Fibroblast of gingiva (primary cell): Measurements from ENCODE around the gene ATP11A.
"Not testable (repeated sequence)": the region's sequence is repeated elsewhere in the genome, so short reads cannot be mapped to it uniquely, and the experiment has no call there.

Source experiments
- DNase-seq: peaks from one replicate; pipeline ENCODE4 v3.0.0-alpha.2; 2011; ENCODE audit warnings: low read depth

Gene ATP11A

GRCh38 chr13:112800057-112800456, 110.2 kb downstream of the ATP11A start:
- no peak for DNase-seq

GRCh38 chr13:112800807-112801206, 111.0 kb downstream of the ATP11A start:
- DNase-seq: not testable (repeated sequence)

- no peak for DNase-seq
Observed at GRCh38 chr13:112802802-112803195, 113.0 kb downstream of the ATP11A start.

- no peak for DNase-seq
Observed at GRCh38 chr13:112803422-112803821, 113.6 kb downstream of the ATP11A start.

- no peak for DNase-seq
Observed at GRCh38 chr13:112804374-112804773, 114.5 kb downstream of the ATP11A start.

- no peak for DNase-seq
Observed at GRCh38 chr13:112806739-112807652, 117.2 kb downstream of the ATP11A start.

- DNase-seq: no peak
Observed at GRCh38 chr13:112807653-112808376, 118.0 kb downstream of the ATP11A start.

- no peak for DNase-seq
Observed at GRCh38 chr13:112808377-112809140, 118.7 kb downstream of the ATP11A start.

GRCh38 chr13:112809332-112810315, 119.8 kb downstream of the ATP11A start:
- no peak for DNase-seq

GRCh38 chr13:112810608-112811007, 120.8 kb downstream of the ATP11A start:
- no peak for DNase-seq

GRCh38 chr13:112812306-112813055, 122.6 kb downstream of the ATP11A start:
- DNase-seq: no peak

- DNase-seq: no peak
Observed at GRCh38 chr13:112813552-112813951, 123.7 kb downstream of the ATP11A start.

GRCh38 chr13:112814905-112815585, 125.2 kb downstream of the ATP11A start:
- no peak for DNase-seq

GRCh38 chr13:112815871-112816270, 126.0 kb downstream of the ATP11A start:
- DNase-seq: no peak

- no peak for DNase-seq
Observed at GRCh38 chr13:112818040-112818697, 128.3 kb downstream of the ATP11A start.

- DNase-seq: no peak
Observed at GRCh38 chr13:112818698-112819045, 128.8 kb downstream of the ATP11A start.

- DNase-seq: no peak
Observed at GRCh38 chr13:112819111-112819510, 129.3 kb downstream of the ATP11A start.

GRCh38 chr13:112819816-112820215, 130.0 kb downstream of the ATP11A start:
- DNase-seq: no peak

- DNase-seq: no peak
Observed at GRCh38 chr13:112820318-112820717, 130.5 kb downstream of the ATP11A start.
